GM12878 (cell line): ENCODE results near the gene TULP4. TPM values are rescaled to one million over a fixed set of nuclear protein-coding genes. Genes with fewer than 3 reads are reported as not detected.

ENCODE experiments used
- ATAC-seq: fragments of 200-7000 bp; cut with Tn5 transposase; 3 replicates; pipeline ENCODE4 v1.9.1; 2020; ENCODE audit warnings: mild to moderate bottlenecking, moderate library complexity
- BruUV-seq: library from RNA; stranded (reverse); fragments of 400-500 nt; replicated peaks from 2 replicates; lab custom pipeline; 2021; lab: Mats Ljungman, UMichigan
- CTCF ChIA-PET: fragments of 300-600 bp; sonication (Branson Sonifier 250); formaldehyde crosslinking; extraction: SDS; loops from one replicate; lab custom pipeline; 2021; ENCODE audit warnings: inconsistent platforms; lab: Yijun Ruan, JAX
- POLR2A ChIA-PET: fragments of 350-600 bp; formaldehyde crosslinking; extraction: SDS; loops from one replicate; lab custom pipeline; 2021; ENCODE audit warnings: inconsistent platforms; lab: Charles Lee
- RAD21 ChIA-PET: fragments of 300-600 bp; sonication (Branson Sonifier 250); formaldehyde crosslinking; loops from one replicate; lab custom pipeline; 2023; ENCODE audit warnings: antibody characterized with exemption; ENCODE audit not compliant: unreplicated experiment; lab: Charles Lee
- SMC1A ChIA-PET: fragments of 300-600 bp; sonication (Branson Sonifier 250); formaldehyde crosslinking; loops from one replicate; lab custom pipeline; 2023; ENCODE audit not compliant: unreplicated experiment, uncharacterized antibody; lab: Charles Lee
- DNase-seq: peaks from one replicate; pipeline ENCODE4 v3.0.0-alpha.2; 2011; ENCODE audit warnings: low read depth, low spot score
- FAIRE-seq: peaks from 3 replicates; lab custom pipeline; 2011; peaks lifted over from hg19 to GRCh38; lab: Jason Lieb, UNC
- H2AFZ ChIP-seq: 2 replicates; pipeline ENCODE4 v1.6.0; 2011; ENCODE audit warnings: low read depth, low read length, control low read depth; ENCODE audit not compliant: control insufficient read depth
- H3K27ac ChIP-seq: 2 replicates; pipeline ENCODE4 v1.5.1; 2011; ENCODE audit warnings: control low read depth; ENCODE audit not compliant: control insufficient read depth, insufficient read depth
- H3K27me3 ChIP-seq, 2 experiments: replicated peaks in 1 of 2; 2 replicates each; pipeline versions ENCODE4 v1.6.0 to v1.6.1; 2011; ENCODE audit warnings: low read length in 1 of 2; ENCODE audit not compliant: control insufficient read depth in 2 of 2, insufficient read depth in 2 of 2
- H3K36me3 ChIP-seq, 2 experiments: 2 replicates each; pipeline ENCODE4 v1.5.1; 2011; ENCODE audit warnings: low read length in 1 of 2; ENCODE audit not compliant: control insufficient read depth in 2 of 2, insufficient read depth in 2 of 2
- H3K4me1 ChIP-seq: 2 replicates; pipeline ENCODE4 v1.6.1; 2011; ENCODE audit warnings: mild to moderate bottlenecking, low read length, moderate library complexity, mixed read lengths; ENCODE audit not compliant: control insufficient read depth, insufficient read depth
- H3K4me2 ChIP-seq: 2 replicates; pipeline ENCODE4 v1.6.0; 2011; ENCODE audit warnings: control low read depth; ENCODE audit not compliant: control insufficient read depth, insufficient read depth
- H3K4me3 ChIP-seq: fragments of 200-600 bp; sonication (generic); 2 replicates; pipeline ENCODE4 v1.5.1; 2016
- H3K79me2 ChIP-seq: 2 replicates; pipeline ENCODE4 v1.6.0; 2011; ENCODE audit warnings: low read length; ENCODE audit not compliant: control insufficient read depth, insufficient read depth
- H3K9ac ChIP-seq: 2 replicates; pipeline ENCODE4 v1.8.0; 2011; ENCODE audit warnings: low read length, control low read depth, mixed read lengths; ENCODE audit not compliant: control insufficient read depth, insufficient read depth
- H3K9me3 ChIP-seq: replicated peaks from 3 replicates; pipeline ENCODE4 v1.5.1; 2011; ENCODE audit warnings: mild to moderate bottlenecking, low read length; ENCODE audit not compliant: control insufficient read depth, insufficient read depth
- H4K20me1 ChIP-seq: 2 replicates; pipeline ENCODE4 v1.6.0; 2011; ENCODE audit not compliant: control insufficient read depth, insufficient read depth
- EZH2 ChIP-seq: IDR thresholded peaks from 2 replicates; pipeline ENCODE4 v1.6.1; 2012; ENCODE audit warnings: low read depth, mild to moderate bottlenecking, control low read depth, inconsistent platforms, low read length, borderline replicate concordance; ENCODE audit not compliant: control insufficient read depth
- IKZF1 ChIP-seq: fragments of 450-650 bp; conservative IDR thresholded peaks from 2 replicates; pipeline ENCODE4 v1.6.1; 2017; ENCODE audit warnings: antibody characterized with exemption, mild to moderate bottlenecking
- NFYA ChIP-seq: IDR thresholded peaks from 2 replicates; pipeline ENCODE4 v1.6.1; 2011; ENCODE audit warnings: low read depth, mild to moderate bottlenecking, low read length, improper control_type of control experiment, borderline replicate concordance
- NKRF ChIP-seq: fragments of 450-650 bp; conservative IDR thresholded peaks from 2 replicates; pipeline ENCODE4 v1.6.1; 2017; ENCODE audit warnings: mild to moderate bottlenecking, moderate library complexity
- PAX5 ChIP-seq: IDR thresholded peaks from 2 replicates; pipeline ENCODE4 v1.6.1; 2011; ENCODE audit warnings: low read depth, low read length, borderline replicate concordance
- RAD51 ChIP-seq: fragments of 450-650 bp; IDR thresholded peaks from 2 replicates; pipeline ENCODE4 v1.6.1; 2016; ENCODE audit warnings: moderate library complexity, mild to moderate bottlenecking, inconsistent platforms
- SIX5 ChIP-seq: IDR thresholded peaks from 2 replicates; pipeline ENCODE4 v1.6.1; 2011; ENCODE audit warnings: mild to moderate bottlenecking, low read depth, low read length, moderate library complexity; ENCODE audit not compliant: severe bottlenecking
- SMC3 ChIP-seq: IDR thresholded peaks from 2 replicates; pipeline ENCODE4 v1.6.1; 2011; ENCODE audit warnings: low read length, improper control_type of control experiment, borderline replicate concordance
- SPI1 ChIP-seq: IDR thresholded peaks from 2 replicates; pipeline ENCODE4 v1.6.1; 2011; ENCODE audit warnings: low read depth, mild to moderate bottlenecking, low read length, moderate library complexity, borderline replicate concordance; ENCODE audit not compliant: insufficient read depth
- ZBED1 ChIP-seq: IDR thresholded peaks from 2 replicates; pipeline ENCODE4 v1.6.1; 2016; ENCODE audit warnings: borderline replicate concordance
- ZNF24 ChIP-seq: fragments of 450-650 bp; IDR thresholded peaks from 2 replicates; pipeline ENCODE4 v1.6.1; 2017; ENCODE audit warnings: antibody characterized with exemption, mild to moderate bottlenecking
- ZNF274 ChIP-seq: IDR thresholded peaks from one replicate; pipeline ENCODE4 v1.8.0; 2011; ENCODE audit not compliant: insufficient read length, insufficient read depth
- ZZZ3 ChIP-seq: IDR thresholded peaks from 2 replicates; pipeline ENCODE4 v1.6.1; 2011; ENCODE audit warnings: low read depth; ENCODE audit not compliant: control insufficient read depth, insufficient read length
- WGBS: methylation state at CpG from one replicate; pipeline ENCODE4 v1.1.6; 2016; ENCODE audit warnings: low lambda C conversion rate; ENCODE audit not compliant: insufficient replicate concordance, insufficient coverage; ENCODE audit errors: missing lambda C conversion rate; 5-methylcytosine and 5-hydroxymethylcytosine counted together
- in situ Hi-C: fragments of 300-500 bp; cut with MboI; formaldehyde crosslinking; loops from 9 replicates; pipeline ENCODE4 v1.14.3; 2018; ENCODE audit warnings: mixed read lengths
- intact Hi-C: fragments of 100-400 bp; cut with micrococcal nuclease; formaldehyde crosslinking; loops from one replicate; pipeline ENCODE4 v1.14.2; 2022; ENCODE audit not compliant: unreplicated experiment
- polyA plus RNA-seq, 11 experiments: library from polyadenylated mRNA; depleted of rRNA in 4 of 11; unstranded in 6 of 11; stranded (reverse) in 5 of 11; fragments of >200 nt; fragmentation: Nextera tagmentation in 4 of 11; fragmentation: Illumina TruSeq in 1 of 11; extraction: Ambion mirVana in 4 of 11; extraction: Trizol in 1 of 11; gene quantifications; 1 replicate in 1 of 11; 2 replicates in 10 of 11; pipeline versions ENCODE4 v1.2.1 to v1.2.3, GENCODE V29; 2011 to 2016; ENCODE audit warnings: inconsistent platforms in 2 of 11, missing spikeins in 2 of 11, low read depth in 1 of 11
- total RNA-seq, 4 experiments: library from RNA; depleted of rRNA in 3 of 4; stranded (reverse); fragments of >200 nt in 3 of 4; fragmentation: Illumina TruSeq in 1 of 4; extraction: Trizol in 1 of 4; gene quantifications; 2 replicates each; pipeline versions ENCODE4 v1.2.1 to v1.2.3, GENCODE V29; 2013 to 2021
- TF ChIP-seq, protein P1 (sequence below): fragments of 150-350 bp; IDR thresholded peaks from 2 replicates; pipeline ENCODE4 v1.6.1; 2014; ENCODE audit warnings: mild to moderate bottlenecking, low read depth, low read length

TULP4 gene
- total and polyA plus RNA-seq, 10 of the 15 experiments (the other 5 are each of a cell fraction or from before 2014, with no cell fraction given): 0.73 to 31.8 (median 14.0) TPM

DNA sequence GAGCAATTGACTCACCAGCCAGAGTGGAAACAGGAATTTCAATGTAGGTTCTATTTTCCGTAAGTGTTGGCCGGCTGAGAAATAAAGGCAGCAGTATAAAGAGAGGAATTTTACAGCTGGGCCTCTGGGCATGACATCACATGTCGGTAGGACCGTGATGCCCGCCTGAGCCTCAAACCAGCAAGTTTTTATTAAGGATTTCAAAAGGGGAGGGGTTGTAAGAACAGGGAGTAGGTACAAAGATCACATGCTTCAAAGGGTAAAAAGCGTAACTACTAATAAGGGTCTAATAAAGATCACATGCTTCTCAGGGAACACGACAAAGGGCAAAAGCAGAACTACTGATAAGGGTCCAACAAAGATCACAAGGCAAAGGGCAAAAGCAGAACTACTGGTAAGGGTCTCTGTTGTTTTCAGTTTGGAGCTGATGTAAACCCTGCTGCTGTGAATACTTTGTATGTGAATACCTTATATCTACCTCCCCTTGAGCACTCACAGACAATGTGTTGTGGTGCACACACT lies 9.0 kb upstream of the TULP4 start:
- no peak for TF ChIP-seq ZNF274
- TF ChIP-seq SPI1: no peak
- TF ChIP-seq ZNF24: no peak
- no peak for TF ChIP-seq SMC3
- TF ChIP-seq NFYA: no peak
- TF ChIP-seq, all 136 proteins: peak for 0
- no peaks in the 10 kb centered on the region; a peak in 1 of 4 replicates for H3K36me3 ChIP-seq
- SMC1A ChIA-PET: no interaction called here
- WGBS: 77% methylated on average over 7 of the region's 7 CpGs
- ATAC-seq: no peak
- no peaks in the 10 kb centered on the region for H3K79me2 ChIP-seq
- no peak overlapping the region for H2AFZ ChIP-seq
- intact Hi-C loops (no loop called here), in situ Hi-C loops (no loop called here)
- H3K4me3 ChIP-seq: no peak overlapping the region
- H3K4me1 ChIP-seq: no peaks in the 10 kb centered on the region
- no peak overlapping the region for H3K4me2 ChIP-seq
- H4K20me1 ChIP-seq: no peaks in the 10 kb centered on the region
- no peak overlapping the region for H3K9ac ChIP-seq
- POLR2A ChIA-PET: no interaction called here
- no peak for DNase-seq
- FAIRE-seq: no peak
- H3K9me3 ChIP-seq: no peaks in the 10 kb centered on the region
- BruUV-seq: no TSS peak
- no peaks in the 10 kb centered on the region for H3K27me3 ChIP-seq
- no peak overlapping the region for H3K27ac ChIP-seq
- CTCF ChIA-PET: no interaction called here
- RAD21 ChIA-PET: no interaction called here

DNA sequence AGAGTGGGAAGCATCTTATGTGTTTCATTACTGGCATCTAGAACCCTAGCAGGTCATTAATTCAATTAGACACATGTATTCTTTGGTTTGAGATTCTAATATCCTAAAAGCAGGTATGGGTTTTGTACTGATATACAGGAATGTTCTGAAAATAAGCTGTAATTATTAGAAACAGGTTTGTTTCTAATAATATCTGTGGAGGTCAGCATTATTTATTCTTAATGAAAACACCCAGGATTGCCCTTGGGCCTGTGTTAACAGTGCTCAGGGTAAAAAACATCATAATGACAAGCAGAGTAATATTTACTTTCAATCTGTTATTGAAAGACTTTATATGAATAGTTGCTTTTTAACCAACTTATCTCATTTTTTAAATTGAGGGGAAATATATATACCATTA lies 8.0 kb upstream of the TULP4 start:
- FAIRE-seq (no peak), ATAC-seq (no peak), DNase-seq (no peak)
- ChIA-PET RAD21 (no interaction called here), SMC1A (no interaction called here), POLR2A (no interaction called here), CTCF (interaction anchor here (0.6 kb wide), 1 partner anchor 278 kb away, joined by 3 read pairs; no protein-coding TSS in a partner anchor)
- BruUV-seq: no TSS peak
- Histone ChIP-seq H3K4me3 (no peak overlapping the region), H3K79me2 (no peaks in the 10 kb centered on the region), H3K36me3 (no peaks in the 10 kb centered on the region), H3K4me1 (no peaks in the 10 kb centered on the region), H4K20me1 (no peaks in the 10 kb centered on the region), H3K9me3 (no peaks in the 10 kb centered on the region), H2AFZ (no peak overlapping the region), H3K4me2 (no peak overlapping the region), H3K27me3 (no peaks in the 10 kb centered on the region), H3K9ac (no peak overlapping the region), H3K27ac (no peak overlapping the region)
- intact Hi-C loops (no loop called here), in situ Hi-C loops (no loop called here)
- TF ChIP-seq EZH2 (no peak), IKZF1 (no peak), PAX5 (no peak), ZZZ3 (no peak), ZBED1 (no peak), NKRF (no peak), RAD51 (no peak), SIX5 (no peak)
- TF ChIP-seq, protein P1, sequence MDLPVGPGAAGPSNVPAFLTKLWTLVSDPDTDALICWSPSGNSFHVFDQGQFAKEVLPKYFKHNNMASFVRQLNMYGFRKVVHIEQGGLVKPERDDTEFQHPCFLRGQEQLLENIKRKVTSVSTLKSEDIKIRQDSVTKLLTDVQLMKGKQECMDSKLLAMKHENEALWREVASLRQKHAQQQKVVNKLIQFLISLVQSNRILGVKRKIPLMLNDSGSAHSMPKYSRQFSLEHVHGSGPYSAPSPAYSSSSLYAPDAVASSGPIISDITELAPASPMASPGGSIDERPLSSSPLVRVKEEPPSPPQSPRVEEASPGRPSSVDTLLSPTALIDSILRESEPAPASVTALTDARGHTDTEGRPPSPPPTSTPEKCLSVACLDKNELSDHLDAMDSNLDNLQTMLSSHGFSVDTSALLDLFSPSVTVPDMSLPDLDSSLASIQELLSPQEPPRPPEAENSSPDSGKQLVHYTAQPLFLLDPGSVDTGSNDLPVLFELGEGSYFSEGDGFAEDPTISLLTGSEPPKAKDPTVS: no peak
